A549 (cell line): ENCODE data around the gene SARM1. TPM values are rescaled to one million over a fixed set of nuclear protein-coding genes. Genes with fewer than 3 reads are reported as not detected.

Source experiments
- ATAC-seq, 2 experiments: fragments of 200-7000 bp in 1 of 2; fragments of >200 bp in 1 of 2; cut with Nextera tagmentation in 1 of 2; cut with Tn5 transposase in 1 of 2; 3 replicates each; pipeline versions ENCODE4 v1.8.0 to v1.9.1; 2018 to 2020; ENCODE audit warnings: mild to moderate bottlenecking in 1 of 2, moderate library complexity in 1 of 2
- CTCF ChIA-PET: fragments of 300-600 bp; sonication (Branson Sonifier 250); formaldehyde crosslinking; extraction: SDS; loops from one replicate; lab custom pipeline; 2021; ENCODE audit warnings: antibody characterized with exemption, inconsistent platforms; lab: Yijun Ruan, JAX
- POLR2A ChIA-PET: fragments of 350-600 bp; formaldehyde crosslinking; extraction: SDS; loops from one replicate; lab custom pipeline; 2021; ENCODE audit warnings: antibody characterized with exemption, inconsistent platforms; lab: Yijun Ruan, JAX
- DNase-seq, 2 experiments: peaks; one replicate each; pipeline versions ENCODE4 v3.0.0 to v3.0.0-alpha.2; 2011 to 2016; ENCODE audit warnings: low read depth in 1 of 2, low spot score in 1 of 2
- FAIRE-seq: peaks from 2 replicates; lab custom pipeline; 2011; peaks lifted over from hg19 to GRCh38; lab: Jason Lieb, UNC
- H3K27ac ChIP-seq, 2 experiments: fragments of >200 bp; sonication (Bioruptor Twin); formaldehyde crosslinking; 3 replicates each; pipeline ENCODE4 v1.5.1; 2016 to 2017
- H3K4me1 ChIP-seq: fragments of >200 bp; sonication (Bioruptor Twin); formaldehyde crosslinking; 3 replicates; pipeline ENCODE4 v1.6.1; 2016
- H3K4me2 ChIP-seq: fragments of >200 bp; sonication (Bioruptor Twin); formaldehyde crosslinking; 3 replicates; pipeline ENCODE4 v1.6.1; 2016
- H3K4me3 ChIP-seq: fragments of >200 bp; sonication (Bioruptor Twin); formaldehyde crosslinking; 3 replicates; pipeline ENCODE4 v1.5.1; 2016
- H3K9me3 ChIP-seq: fragments of >200 bp; sonication (Bioruptor Twin); formaldehyde crosslinking; 3 replicates; pipeline ENCODE4 v1.6.1; 2016
- CHD2 ChIP-seq: fragments of 150-350 bp; IDR thresholded peaks from 2 replicates; pipeline ENCODE4 v1.6.1; 2014; ENCODE audit warnings: low read length; ENCODE audit not compliant: partially characterized antibody
- CHD4 ChIP-seq: fragments of 200-600 bp; sonication (generic); IDR thresholded peaks from 2 replicates; pipeline ENCODE4 v1.6.1; 2016; ENCODE audit warnings: antibody characterized with exemption, mild to moderate bottlenecking, borderline replicate concordance
- EP300 ChIP-seq, 2 experiments: fragments of >200 bp; sonication (Bioruptor Twin); formaldehyde crosslinking; IDR thresholded peaks; 2 replicates in 1 of 2; 3 replicates in 1 of 2; pipeline ENCODE4 v1.6.1; 2016 to 2017
- FOSL2 ChIP-seq, 2 experiments: fragments of 450-650 bp in 1 of 2; fragments of >200 bp in 1 of 2; sonication (Bioruptor Twin) in 1 of 2; formaldehyde crosslinking; IDR thresholded peaks; 2 replicates each; pipeline versions ENCODE4 v1.5.0 to v1.6.1; 2016 to 2020; ENCODE audit warnings: mild to moderate bottlenecking in 1 of 2, moderate library complexity in 1 of 2
- HOXB13 ChIP-seq: fragments of 250-450 bp; sonication (Bioruptor Pico); IDR thresholded peaks from 2 replicates; pipeline ENCODE4 v1.5.0; 2020; ENCODE audit warnings: low read depth, mild to moderate bottlenecking, moderate library complexity
- HOXB5 ChIP-seq: fragments of 250-450 bp; sonication (Bioruptor Pico); IDR thresholded peaks from 2 replicates; pipeline ENCODE4 v1.5.0; 2020; ENCODE audit warnings: mild to moderate bottlenecking, moderate library complexity
- JUNB ChIP-seq: fragments of >200 bp; sonication (Bioruptor Twin); formaldehyde crosslinking; IDR thresholded peaks from 2 replicates; pipeline ENCODE4 v1.6.1; 2016
- MAFK ChIP-seq: fragments of 450-650 bp; IDR thresholded peaks from 2 replicates; pipeline ENCODE4 v1.6.1; 2014; ENCODE audit not compliant: partially characterized antibody
- MYC ChIP-seq: IDR thresholded peaks from 2 replicates; pipeline ENCODE4 v1.6.1; 2012; ENCODE audit warnings: mild to moderate bottlenecking, inconsistent platforms, low read length, improper control_type of control experiment, borderline replicate concordance
- PHF8 ChIP-seq: fragments of 200-600 bp; sonication (generic); IDR thresholded peaks from 2 replicates; pipeline ENCODE4 v1.6.1; 2016; ENCODE audit warnings: low read depth, mild to moderate bottlenecking, antibody characterized with exemption, moderate library complexity, borderline replicate concordance
- POLR2A ChIP-seq: IDR thresholded peaks from 2 replicates; pipeline ENCODE4 v1.6.1; 2012; ENCODE audit warnings: mild to moderate bottlenecking, low read length
- RAD21 ChIP-seq, 2 experiments: fragments of >200 bp in 1 of 2; sonication (Bioruptor Twin) in 1 of 2; formaldehyde crosslinking in 1 of 2; IDR thresholded peaks in 1 of 2; conservative IDR thresholded peaks in 1 of 2; 2 replicates in 1 of 2; 3 replicates in 1 of 2; pipeline ENCODE4 v1.6.1; 2012 to 2018; ENCODE audit warnings: inconsistent platforms in 1 of 2
- WGBS: methylation state at CpG from one replicate; pipeline ENCODE4 v1.1.6; 2017; ENCODE audit errors: missing lambda C conversion rate; 5-methylcytosine and 5-hydroxymethylcytosine counted together
- polyA plus RNA-seq, 4 experiments: library from polyadenylated mRNA; depleted of rRNA in 3 of 4; stranded (reverse); fragments of >200 nt; fragmentation: RNase III in 1 of 4; extraction: RNeasy Plus Mini Kit Qiagen cat#74134 plus additional on column Dnase treatment in 1 of 4; gene quantifications; 2 replicates in 3 of 4; 3 replicates in 1 of 4; pipeline ENCODE4 v1.2.3, GENCODE V29; 2011 to 2017
- TF ChIP-seq, protein P1 (sequence below): fragments of 250-450 bp; sonication (Bioruptor Pico); IDR thresholded peaks from 2 replicates; pipeline ENCODE4 v1.5.0; 2021; ENCODE audit warnings: mild to moderate bottlenecking, moderate library complexity, borderline replicate concordance
- TF ChIP-seq, protein P2 (sequence below): fragments of >200 bp; sonication (Bioruptor Twin); formaldehyde crosslinking; IDR thresholded peaks from 3 replicates; pipeline ENCODE4 v1.6.1; 2016
- TF ChIP-seq, protein P3 (sequence below): fragments of 450-650 bp; IDR thresholded peaks from 2 replicates; pipeline ENCODE4 v1.6.1; 2014; ENCODE audit warnings: antibody characterized with exemption
- TF ChIP-seq, protein P4 (sequence below): fragments of >200 bp; sonication (Bioruptor Twin); formaldehyde crosslinking; IDR thresholded peaks from 2 replicates; pipeline ENCODE4 v1.6.1; 2016

SARM1 gene
- polyA plus RNA-seq, 2 of the 4 experiments (the other 2 are of a cell fraction): 4.0 to 6.9 TPM

DNA sequence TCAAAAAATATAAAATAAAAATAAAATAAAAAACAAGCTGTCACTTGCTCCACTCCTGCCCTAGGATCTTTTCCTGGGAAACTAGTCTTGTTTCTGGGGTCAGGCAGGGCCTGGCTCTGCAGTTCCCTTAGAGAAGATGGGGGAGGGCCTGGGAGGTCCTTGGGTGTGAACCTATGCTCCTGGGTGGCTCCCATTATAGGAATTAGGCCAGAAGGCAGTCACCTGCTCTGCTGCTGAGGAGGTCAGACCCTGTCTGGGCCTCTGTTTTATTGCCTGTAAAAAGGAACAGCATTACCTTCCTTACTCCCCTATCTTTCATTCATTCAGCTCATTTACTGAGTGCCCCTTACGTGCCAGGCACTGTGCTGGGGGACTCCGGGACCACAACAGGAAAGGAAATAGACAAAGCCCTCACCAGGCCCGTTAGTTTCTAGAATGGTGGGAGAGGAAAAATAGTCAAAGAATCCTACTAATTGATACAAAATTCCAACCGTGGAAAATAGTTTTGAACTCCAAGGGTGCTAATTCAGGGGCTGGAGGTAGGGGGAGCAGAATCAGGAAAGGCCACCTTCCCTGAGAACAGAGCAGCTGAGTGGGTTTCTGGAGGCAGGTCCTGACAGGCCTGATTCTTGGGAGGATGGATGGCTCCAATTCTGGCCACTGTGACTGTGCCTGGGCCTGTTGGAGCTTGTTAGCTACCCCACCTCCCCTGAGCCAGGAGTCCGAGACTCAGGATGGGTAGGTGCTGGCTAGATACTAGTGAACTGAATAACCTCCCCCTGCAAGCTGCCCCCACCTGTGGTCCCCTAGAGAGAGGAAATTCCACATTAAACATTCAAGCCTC, 35.9 kb downstream of the SARM1 start:
- 87% methylated on average over 5 of the region's 5 CpGs for WGBS
- H3K27ac ChIP-seq: no peak overlapping the region
- FAIRE-seq (no peak), ATAC-seq (no peak), DNase-seq (no peak)
- TF ChIP-seq, protein P1, sequence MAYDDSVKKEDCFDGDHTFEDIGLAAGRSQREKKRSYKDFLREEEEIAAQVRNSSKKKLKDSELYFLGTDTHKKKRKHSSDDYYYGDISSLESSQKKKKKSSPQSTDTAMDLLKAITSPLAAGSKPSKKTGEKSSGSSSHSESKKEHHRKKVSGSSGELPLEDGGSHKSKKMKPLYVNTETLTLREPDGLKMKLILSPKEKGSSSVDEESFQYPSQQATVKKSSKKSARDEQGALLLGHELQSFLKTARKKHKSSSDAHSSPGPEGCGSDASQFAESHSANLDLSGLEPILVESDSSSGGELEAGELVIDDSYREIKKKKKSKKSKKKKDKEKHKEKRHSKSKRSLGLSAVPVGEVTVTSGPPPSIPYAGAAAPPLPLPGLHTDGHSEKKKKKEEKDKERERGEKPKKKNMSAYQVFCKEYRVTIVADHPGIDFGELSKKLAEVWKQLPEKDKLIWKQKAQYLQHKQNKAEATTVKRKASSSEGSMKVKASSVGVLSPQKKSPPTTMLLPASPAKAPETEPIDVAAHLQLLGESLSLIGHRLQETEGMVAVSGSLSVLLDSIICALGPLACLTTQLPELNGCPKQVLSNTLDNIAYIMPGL (CRISPR knock-in tag): no peak
- no peak for TF ChIP-seq HOXB5
- TF ChIP-seq MYC: no peak
- TF ChIP-seq CHD2: no peak
- TF ChIP-seq CHD4: no peak
- ChIA-PET POLR2A (interaction anchor here (0.6 to 1.0 kb wide), 2 partner anchors 9 to 15 kb away, joined by 3 to 5 read pairs; no protein-coding TSS in a partner anchor), CTCF (interaction anchor here (0.6 to 5.6 kb wide), 5 partner anchors 8 to 139 kb away, joined by 3 to 53 read pairs (median 3); partner anchors contain the start of genes SARM1 and VTN)
- H3K4me1 ChIP-seq: peaks cover 15% of the 10 kb centered on the region
- H3K9me3 ChIP-seq: no peaks in the 10 kb centered on the region
- no peak overlapping the region for H3K4me2 ChIP-seq
- no peak overlapping the region for H3K4me3 ChIP-seq

DNA sequence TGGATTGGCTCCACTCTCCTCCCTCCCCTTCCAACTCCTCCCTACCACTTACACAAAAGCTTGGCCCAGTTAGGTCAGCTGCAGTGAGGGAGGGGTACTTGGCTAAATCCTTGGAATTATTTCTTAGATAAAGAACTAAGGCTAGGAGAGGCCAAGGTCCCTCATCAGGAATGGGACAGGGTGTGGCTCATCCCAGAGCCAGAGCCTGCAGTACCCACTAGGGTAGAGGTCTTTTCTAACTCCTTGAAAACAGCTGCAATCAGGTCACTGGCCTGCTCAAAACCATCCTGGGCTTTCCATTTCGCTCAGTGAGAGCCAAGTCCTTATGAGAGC, 36.4 kb downstream of the SARM1 start:
- Histone ChIP-seq H3K4me1 (peaks cover 15% of the 10 kb centered on the region), H3K27ac (no peak overlapping the region), H3K4me2 (no peak overlapping the region)
- ATAC-seq: no peak
- DNase-seq: no peak
- 79% methylated on average over 1 of the region's 1 CpG for WGBS
- TF ChIP-seq, protein P2, sequence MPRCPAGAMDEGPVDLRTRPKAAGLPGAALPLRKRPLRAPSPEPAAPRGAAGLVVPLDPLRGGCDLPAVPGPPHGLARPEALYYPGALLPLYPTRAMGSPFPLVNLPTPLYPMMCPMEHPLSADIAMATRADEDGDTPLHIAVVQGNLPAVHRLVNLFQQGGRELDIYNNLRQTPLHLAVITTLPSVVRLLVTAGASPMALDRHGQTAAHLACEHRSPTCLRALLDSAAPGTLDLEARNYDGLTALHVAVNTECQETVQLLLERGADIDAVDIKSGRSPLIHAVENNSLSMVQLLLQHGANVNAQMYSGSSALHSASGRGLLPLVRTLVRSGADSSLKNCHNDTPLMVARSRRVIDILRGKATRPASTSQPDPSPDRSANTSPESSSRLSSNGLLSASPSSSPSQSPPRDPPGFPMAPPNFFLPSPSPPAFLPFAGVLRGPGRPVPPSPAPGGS: no peak
- TF ChIP-seq MAFK (no peak), JUNB (no peak), EP300 (IDR thresholded peaks at IDR 0.05) (no peak), POLR2A (no peak), PHF8 (no peak)
- TF ChIP-seq, protein P1 (CRISPR knock-in tag): no peak
- TF ChIP-seq, protein P3, sequence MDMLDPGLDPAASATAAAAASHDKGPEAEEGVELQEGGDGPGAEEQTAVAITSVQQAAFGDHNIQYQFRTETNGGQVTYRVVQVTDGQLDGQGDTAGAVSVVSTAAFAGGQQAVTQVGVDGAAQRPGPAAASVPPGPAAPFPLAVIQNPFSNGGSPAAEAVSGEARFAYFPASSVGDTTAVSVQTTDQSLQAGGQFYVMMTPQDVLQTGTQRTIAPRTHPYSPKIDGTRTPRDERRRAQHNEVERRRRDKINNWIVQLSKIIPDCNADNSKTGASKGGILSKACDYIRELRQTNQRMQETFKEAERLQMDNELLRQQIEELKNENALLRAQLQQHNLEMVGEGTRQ: no peak
- TF ChIP-seq, protein P4, sequence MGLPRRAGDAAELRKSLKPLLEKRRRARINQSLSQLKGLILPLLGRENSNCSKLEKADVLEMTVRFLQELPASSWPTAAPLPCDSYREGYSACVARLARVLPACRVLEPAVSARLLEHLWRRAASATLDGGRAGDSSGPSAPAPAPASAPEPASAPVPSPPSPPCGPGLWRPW: no peak
- TF ChIP-seq, all 56 proteins: peak for 0
- no peak for FAIRE-seq
- Histone ChIP-seq H3K4me3 (no peak overlapping the region), H3K9me3 (no peaks in the 10 kb centered on the region)
- ChIA-PET POLR2A (no interaction called here), CTCF (interaction anchor here (0.6 to 5.6 kb wide), 4 partner anchors 8 to 37 kb away, joined by 3 to 53 read pairs (median 4); partner anchors contain the start of genes SARM1 and VTN)

DNA sequence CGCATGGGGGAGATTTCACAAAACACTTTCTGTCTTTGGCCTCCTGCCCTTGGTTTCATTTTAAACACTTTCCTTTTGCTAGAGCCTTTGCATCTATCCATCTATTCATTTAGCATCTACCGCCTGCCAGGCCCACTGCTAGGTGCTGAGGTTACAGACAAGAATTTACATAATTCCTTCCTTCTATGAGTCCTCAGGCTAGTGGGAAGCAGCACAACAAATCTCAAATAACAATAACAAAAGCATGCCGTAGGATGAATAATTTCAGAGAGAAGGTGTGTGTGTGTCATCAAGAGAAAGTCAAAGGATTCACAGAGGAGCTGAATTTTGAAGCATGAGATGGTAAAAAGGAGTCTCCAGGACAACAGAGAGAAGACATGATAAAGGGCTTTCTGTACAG, 40.6 kb downstream of the SARM1 start:
- no peak overlapping the region for H3K27ac ChIP-seq
- FAIRE-seq: no peak
- no peaks in the 10 kb centered on the region for H3K9me3 ChIP-seq
- TF ChIP-seq RAD21 (conservative IDR thresholded peaks at IDR 0.05 in 1 of 2, IDR thresholded peaks at IDR 0.05 in 1 of 2): no peak
- TF ChIP-seq FOSL2 (IDR thresholded peaks at IDR 0.05): no peak
- TF ChIP-seq FOSL2 (CRISPR knock-in tag; IDR thresholded peaks at IDR 0.05): no peak
- TF ChIP-seq HOXB13 (CRISPR knock-in tag): no peak
- H3K4me2 ChIP-seq: no peak overlapping the region
- DNase-seq: no peak
- WGBS: 79% methylated on average over 3 of the region's 3 CpGs
- no peak overlapping the region for H3K4me3 ChIP-seq
- POLR2A ChIA-PET: no interaction called here
- no peak for ATAC-seq
- no peaks in the 10 kb centered on the region for H3K4me1 ChIP-seq
- CTCF ChIA-PET: interaction anchor here (1.3 kb wide), 1 partner anchor 128 kb away, joined by 3 read pairs; no protein-coding TSS in a partner anchor
